GM13977 (cell line): ENCODE data around the gene SCAMP3.

Experiments
- DNase-seq: peaks from one replicate; pipeline ENCODE4 v3.0.0; 2012; ENCODE audit warnings: low spot score
- CTCF ChIP-seq: IDR thresholded peaks from 2 replicates; pipeline ENCODE4 v1.5.1; 2012; ENCODE audit warnings: mild to moderate bottlenecking, control low read depth; ENCODE audit not compliant: insufficient read depth; ENCODE audit errors: extremely low read depth, missing control alignments
- in situ Hi-C: fragments of 300-500 bp; cut with MboI; formaldehyde crosslinking; loops from one replicate; pipeline ENCODE4 v1.12.0; 2022; ENCODE audit warnings: low sequenced_read_pairs, low pct_unique_long_range_greater_than_20kb, mixed read lengths, inconsistent platforms; ENCODE audit not compliant: unreplicated experiment

The SCAMP3 gene

GRCh38 chr1:155277902-155278688, 15.9 kb upstream of the SCAMP3 start:
- peak; percentile 81 for DNase-seq
- in situ Hi-C loops, result no loop called here
- TF ChIP-seq CTCF, result peak; percentile 40

GRCh38 chr1:155277070-155277901, 15.1 kb upstream of the SCAMP3 start, which contains the start of gene HCN3:
Gene HCN3, plus strand, starts transcription at chr1:155277463. Its CDS starts 128 bp downstream, at chr1:155277591.
- in situ Hi-C loops, result no loop called here
- TF ChIP-seq CTCF, result peak; percentile 74
- DNase-seq, result peak; percentile 99

- in situ Hi-C loops, result loop anchor here (25.0 kb wide), 1 partner anchor 314 kb away; no protein-coding TSS in a partner anchor
- peak; percentile 3 for TF ChIP-seq CTCF
- peak; percentile 98 for DNase-seq
Measured at GRCh38 chr1:155273343-155274245, 11.4 kb upstream of the SCAMP3 start, which contains the start of gene CLK2. Gene CLK2, minus strand, starts transcription at chr1:155273504. Its CDS starts 2,527 bp downstream, at chr1:155270977.

- TF ChIP-seq CTCF, result no peak
- no peak for DNase-seq
- in situ Hi-C loops, result loop anchor here (25.0 kb wide), 1 partner anchor 315 kb away; no protein-coding TSS in a partner anchor
Measured at GRCh38 chr1:155272466-155273342, 10.5 kb upstream of the SCAMP3 start.

- in situ Hi-C loops, result loop anchor here (25.0 kb wide), 1 partner anchor 318 kb away; no protein-coding TSS in a partner anchor
- TF ChIP-seq CTCF, result no peak
- no peak for DNase-seq
Measured at GRCh38 chr1:155269381-155269780, 7.2 kb upstream of the SCAMP3 start.
